ENCODE results near the gene ENG.
"Not testable (repeated sequence)": the region's sequence is repeated elsewhere in the genome, so short reads cannot be mapped to it uniquely, and the experiment has no call there.

Gene ENG

DNA sequence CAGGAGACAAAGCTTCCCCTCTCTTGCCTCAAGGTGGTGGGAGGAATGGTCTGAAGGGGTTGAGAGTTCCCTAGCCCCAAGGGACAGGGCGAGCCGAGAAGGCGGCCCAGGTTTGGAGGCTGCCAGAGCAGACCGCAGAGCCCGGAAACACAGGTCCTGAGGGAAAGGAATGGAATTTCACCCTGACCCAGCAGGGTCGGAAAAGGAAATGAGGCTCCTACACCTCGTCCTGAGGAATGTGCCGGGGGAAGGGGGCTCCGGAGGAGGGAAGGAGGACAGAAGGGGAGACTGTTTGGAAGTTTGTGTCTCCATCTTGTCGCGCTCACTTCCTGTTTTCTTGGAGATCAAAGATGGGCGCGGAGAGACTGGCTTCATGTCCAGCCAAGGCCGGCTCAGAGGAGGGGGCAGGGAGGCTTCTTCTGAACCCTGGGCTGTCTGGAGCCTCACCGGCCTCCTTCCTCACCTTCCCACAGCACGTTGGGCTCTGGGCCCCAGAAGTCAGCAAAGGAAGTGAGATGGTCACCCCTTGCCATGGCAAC is 9.6 kb downstream of the ENG start:
- no peaks in the 10 kb centered on the region for H3K4me1 ChIP-seq (ENCODE audit: low read length)
- no peaks in the 10 kb centered on the region for H3K36me3 ChIP-seq (replicated peaks; ENCODE audit: low read depth, low read length)
- no peaks in the 10 kb centered on the region for H3K79me2 ChIP-seq (ENCODE audit: low read length)
- H4K20me1 ChIP-seq (ENCODE audit: insufficient read depth, low read length) = no peaks in the 10 kb centered on the region
- no peaks in the 10 kb centered on the region for H3K27me3 ChIP-seq (ENCODE audit: low read depth, low read length)
- TF ChIP-seq, protein P1, sequence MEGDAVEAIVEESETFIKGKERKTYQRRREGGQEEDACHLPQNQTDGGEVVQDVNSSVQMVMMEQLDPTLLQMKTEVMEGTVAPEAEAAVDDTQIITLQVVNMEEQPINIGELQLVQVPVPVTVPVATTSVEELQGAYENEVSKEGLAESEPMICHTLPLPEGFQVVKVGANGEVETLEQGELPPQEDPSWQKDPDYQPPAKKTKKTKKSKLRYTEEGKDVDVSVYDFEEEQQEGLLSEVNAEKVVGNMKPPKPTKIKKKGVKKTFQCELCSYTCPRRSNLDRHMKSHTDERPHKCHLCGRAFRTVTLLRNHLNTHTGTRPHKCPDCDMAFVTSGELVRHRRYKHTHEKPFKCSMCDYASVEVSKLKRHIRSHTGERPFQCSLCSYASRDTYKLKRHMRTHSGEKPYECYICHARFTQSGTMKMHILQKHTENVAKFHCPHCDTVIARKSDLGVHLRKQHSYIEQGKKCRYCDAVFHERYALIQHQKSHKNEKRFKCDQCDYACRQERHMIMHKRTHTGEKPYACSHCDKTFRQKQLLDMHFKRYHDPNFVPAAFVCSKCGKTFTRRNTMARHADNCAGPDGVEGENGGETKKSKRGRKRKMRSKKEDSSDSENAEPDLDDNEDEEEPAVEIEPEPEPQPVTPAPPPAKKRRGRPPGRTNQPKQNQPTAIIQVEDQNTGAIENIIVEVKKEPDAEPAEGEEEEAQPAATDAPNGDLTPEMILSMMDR (IDR thresholded peaks at IDR 0.05; ENCODE audit: low read depth, low read length) = no peak
- TF ChIP-seq EZH2phosphoT487 (IDR thresholded peaks at IDR 0.05; ENCODE audit: low read depth) = no peak
- no peak overlapping the region for H2AFZ ChIP-seq (ENCODE audit: low read depth, low read length)
- no peak overlapping the region for H3K4me2 ChIP-seq (ENCODE audit: low read length)
- peaks cover 8% of the 10 kb centered on the region; the same call in 1 of the 2 replicates for H3K9me3 ChIP-seq (ENCODE audit: insufficient read depth, low read length)
- no peak overlapping the region for H3K27ac ChIP-seq (ENCODE audit: low read length)
- H3K9ac ChIP-seq (ENCODE audit: low read length) = no peak overlapping the region
- no peak overlapping the region for H3K4me3 ChIP-seq (ENCODE audit: low read length)

DNA sequence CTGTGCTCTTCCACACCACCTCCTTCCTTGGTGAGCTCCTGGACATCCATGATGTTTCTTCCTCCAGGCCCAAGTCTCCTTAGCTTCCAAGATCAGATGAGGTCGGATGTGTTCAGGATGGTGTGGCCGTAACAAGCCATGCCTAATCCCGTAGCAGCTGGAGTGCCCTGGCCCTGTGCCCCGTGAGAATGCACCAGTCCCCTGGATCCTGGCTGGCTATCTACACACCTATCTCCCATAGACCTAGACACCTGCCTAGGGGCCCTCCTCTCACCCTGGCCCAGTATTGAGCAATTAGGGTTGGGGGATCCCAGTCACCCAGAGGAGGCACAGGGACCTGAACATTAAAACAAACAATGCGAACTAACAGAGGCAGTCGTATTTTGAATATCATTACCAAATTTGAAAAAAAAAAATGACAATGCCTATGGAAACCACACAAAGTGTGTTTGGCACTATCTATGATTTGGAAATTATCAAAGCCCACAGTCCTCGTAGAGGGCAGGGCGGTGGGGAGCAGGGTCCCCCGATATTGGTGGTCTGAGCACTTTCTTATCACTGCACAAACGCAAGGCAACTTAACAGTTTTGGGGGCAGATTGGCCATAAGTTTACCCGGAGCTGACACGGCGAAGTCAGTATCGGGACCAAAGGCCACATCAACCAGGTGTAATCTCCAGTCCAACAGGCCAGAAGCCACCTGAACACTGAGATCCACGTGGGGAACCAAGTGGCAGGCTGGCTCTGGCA is 13.2 kb downstream of the ENG start:
- no peaks in the 10 kb centered on the region for H3K79me2 ChIP-seq (ENCODE audit: low read length)
- H3K36me3 ChIP-seq (replicated peaks; ENCODE audit: low read depth, low read length) = no peaks in the 10 kb centered on the region
- H3K4me1 ChIP-seq (ENCODE audit: low read length) = no peaks in the 10 kb centered on the region
- H2AFZ ChIP-seq (ENCODE audit: low read depth, low read length) = no peak overlapping the region
- no peak overlapping the region for H3K9ac ChIP-seq (ENCODE audit: low read length)
- H3K27me3 ChIP-seq (ENCODE audit: low read depth, low read length) = no peaks in the 10 kb centered on the region
- no peaks in the 10 kb centered on the region for H4K20me1 ChIP-seq (ENCODE audit: insufficient read depth, low read length)
- H3K4me3 ChIP-seq (ENCODE audit: low read length) = no peak overlapping the region
- TF ChIP-seq, protein P1 (IDR thresholded peaks at IDR 0.05; ENCODE audit: low read depth, low read length) = no peak
- TF ChIP-seq EZH2phosphoT487 (IDR thresholded peaks at IDR 0.05; ENCODE audit: low read depth) = no peak
- no peak overlapping the region for H3K4me2 ChIP-seq (ENCODE audit: low read length)
- no peaks in the 10 kb centered on the region for H3K9me3 ChIP-seq (ENCODE audit: insufficient read depth, low read length)
- no peak overlapping the region for H3K27ac ChIP-seq (ENCODE audit: low read length)

DNA sequence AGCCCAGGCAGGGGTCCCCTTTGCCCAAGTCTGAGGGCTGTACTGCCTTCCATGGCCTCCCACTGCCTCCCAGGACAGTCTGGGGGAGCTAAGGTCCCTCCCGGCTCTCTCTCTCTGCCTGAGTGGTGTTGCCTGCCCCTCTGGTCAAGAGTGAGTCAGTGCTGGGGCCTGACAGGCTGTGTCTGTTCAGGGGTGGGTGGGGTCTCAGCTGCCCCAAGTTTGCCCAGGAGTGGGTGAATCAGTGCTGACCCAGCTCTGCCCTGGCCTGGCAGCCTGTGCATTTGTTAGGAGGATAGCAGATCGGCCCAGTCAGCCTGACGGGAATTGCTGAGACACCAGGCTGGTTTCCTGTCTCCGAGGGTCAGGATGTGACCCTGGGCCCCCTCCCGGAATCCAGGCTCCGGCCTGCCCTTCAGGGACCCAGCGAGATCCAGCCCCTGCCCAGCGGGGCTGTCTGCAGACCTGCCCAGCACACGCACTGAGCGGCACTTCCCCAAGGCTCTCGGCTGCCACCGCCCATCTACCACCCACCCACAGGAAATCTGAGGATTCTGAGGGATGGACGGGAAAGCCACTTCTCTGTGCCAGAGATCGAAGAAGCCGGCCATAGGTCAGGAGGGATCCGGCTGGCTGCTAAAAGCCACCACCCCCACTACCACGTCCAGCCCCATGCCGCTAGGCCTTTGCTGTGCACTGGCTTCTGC is 15.9 kb downstream of the ENG start:
- H2AFZ ChIP-seq (ENCODE audit: low read depth, low read length) = no peak overlapping the region
- no peak overlapping the region for H3K27ac ChIP-seq (ENCODE audit: low read length)
- H4K20me1 ChIP-seq (ENCODE audit: insufficient read depth, low read length) = no peaks in the 10 kb centered on the region
- no peaks in the 10 kb centered on the region for H3K79me2 ChIP-seq (ENCODE audit: low read length)
- H3K9me3 ChIP-seq (ENCODE audit: insufficient read depth, low read length) = no peaks in the 10 kb centered on the region
- H3K36me3 ChIP-seq (replicated peaks; ENCODE audit: low read depth, low read length) = no peaks in the 10 kb centered on the region
- H3K9ac ChIP-seq (ENCODE audit: low read length) = no peak overlapping the region
- no peak for TF ChIP-seq EZH2phosphoT487 (IDR thresholded peaks at IDR 0.05; ENCODE audit: low read depth)
- TF ChIP-seq, protein P1 (IDR thresholded peaks at IDR 0.05; ENCODE audit: low read depth, low read length) = no peak
- H3K27me3 ChIP-seq (ENCODE audit: low read depth, low read length) = no peaks in the 10 kb centered on the region
- H3K4me1 ChIP-seq (ENCODE audit: low read length) = no peaks in the 10 kb centered on the region
- H3K4me2 ChIP-seq (ENCODE audit: low read length) = no peak overlapping the region
- no peak overlapping the region for H3K4me3 ChIP-seq (ENCODE audit: low read length)

DNA sequence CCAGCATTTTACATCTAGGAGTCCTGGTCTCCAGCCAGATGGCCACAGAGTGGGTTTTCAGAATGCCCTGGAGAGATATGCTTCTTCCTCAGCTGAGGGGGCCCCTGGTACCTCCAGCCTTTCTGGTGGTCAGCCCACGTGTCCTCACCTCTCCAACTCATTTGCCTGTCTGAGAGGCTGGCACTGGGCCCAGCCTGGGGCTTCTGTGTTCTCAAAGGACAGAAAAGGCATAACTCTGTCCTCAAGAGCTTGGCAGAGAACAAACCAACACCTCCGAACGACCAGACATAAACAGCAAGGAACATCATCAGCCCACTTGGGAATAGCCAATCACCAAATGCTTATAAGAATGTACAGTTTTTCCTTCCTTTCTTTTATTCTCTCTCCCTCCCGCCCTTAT is 17.1 kb downstream of the ENG start:
- H2AFZ ChIP-seq (ENCODE audit: low read depth, low read length) = no peak overlapping the region
- no peak overlapping the region for H3K27ac ChIP-seq (ENCODE audit: low read length)
- H3K4me1 ChIP-seq (ENCODE audit: low read length) = no peaks in the 10 kb centered on the region
- TF ChIP-seq, protein P1 (IDR thresholded peaks at IDR 0.05; ENCODE audit: low read depth, low read length) = no peak
- TF ChIP-seq EZH2phosphoT487 (IDR thresholded peaks at IDR 0.05; ENCODE audit: low read depth) = no peak
- H4K20me1 ChIP-seq (ENCODE audit: insufficient read depth, low read length) = no peaks in the 10 kb centered on the region
- H3K4me2 ChIP-seq (ENCODE audit: low read length) = no peak overlapping the region
- H3K79me2 ChIP-seq (ENCODE audit: low read length) = no peaks in the 10 kb centered on the region
- no peaks in the 10 kb centered on the region for H3K36me3 ChIP-seq (replicated peaks; ENCODE audit: low read depth, low read length)
- no peaks in the 10 kb centered on the region for H3K9me3 ChIP-seq (ENCODE audit: insufficient read depth, low read length)
- H3K9ac ChIP-seq (ENCODE audit: low read length) = no peak overlapping the region
- H3K27me3 ChIP-seq (ENCODE audit: low read depth, low read length) = no peaks in the 10 kb centered on the region
- H3K4me3 ChIP-seq (ENCODE audit: low read length) = no peak overlapping the region

DNA sequence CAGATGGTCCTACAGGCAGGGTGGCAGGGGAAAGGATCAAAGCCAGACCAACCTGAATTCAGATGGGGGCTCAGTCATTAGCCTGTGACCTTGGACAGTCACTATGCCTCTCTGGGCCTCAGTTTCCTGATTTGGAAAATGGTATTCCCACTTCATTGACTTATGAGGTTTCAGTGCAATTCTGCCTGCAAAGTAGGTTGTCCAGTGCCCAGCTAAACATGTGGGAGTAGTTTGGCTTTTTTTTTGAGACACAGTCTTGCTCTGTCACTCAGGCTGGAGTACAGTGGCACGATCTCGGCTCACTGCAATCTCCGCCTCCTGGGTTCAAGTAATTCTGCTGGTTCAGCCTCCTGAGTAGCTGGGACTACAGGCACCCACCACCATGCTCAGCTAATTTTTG is 17.9 kb downstream of the ENG start:
- H2AFZ ChIP-seq (ENCODE audit: low read depth, low read length); H3K9ac ChIP-seq (ENCODE audit: low read length); H3K79me2 ChIP-seq (ENCODE audit: low read length); H3K36me3 ChIP-seq (replicated peaks; ENCODE audit: low read depth, low read length); H3K27ac ChIP-seq (ENCODE audit: low read length); H4K20me1 ChIP-seq (ENCODE audit: insufficient read depth, low read length); H3K4me2 ChIP-seq (ENCODE audit: low read length); H3K4me3 ChIP-seq (ENCODE audit: low read length); H3K27me3 ChIP-seq (ENCODE audit: low read depth, low read length); H3K4me1 ChIP-seq (ENCODE audit: low read length); H3K9me3 ChIP-seq (ENCODE audit: insufficient read depth, low read length): not testable (repeated sequence)
